GM19351 (cell line): Measurements from ENCODE around the gene DLX4.

Experiments
- ATAC-seq: cut with Tn5 transposase; IDR thresholded peaks from one replicate; pipeline ENCODE4 v1.9.1; 2021; ENCODE audit warnings: mild to moderate bottlenecking, moderate library complexity; ENCODE audit not compliant: unreplicated experiment

Gene DLX4

DNA sequence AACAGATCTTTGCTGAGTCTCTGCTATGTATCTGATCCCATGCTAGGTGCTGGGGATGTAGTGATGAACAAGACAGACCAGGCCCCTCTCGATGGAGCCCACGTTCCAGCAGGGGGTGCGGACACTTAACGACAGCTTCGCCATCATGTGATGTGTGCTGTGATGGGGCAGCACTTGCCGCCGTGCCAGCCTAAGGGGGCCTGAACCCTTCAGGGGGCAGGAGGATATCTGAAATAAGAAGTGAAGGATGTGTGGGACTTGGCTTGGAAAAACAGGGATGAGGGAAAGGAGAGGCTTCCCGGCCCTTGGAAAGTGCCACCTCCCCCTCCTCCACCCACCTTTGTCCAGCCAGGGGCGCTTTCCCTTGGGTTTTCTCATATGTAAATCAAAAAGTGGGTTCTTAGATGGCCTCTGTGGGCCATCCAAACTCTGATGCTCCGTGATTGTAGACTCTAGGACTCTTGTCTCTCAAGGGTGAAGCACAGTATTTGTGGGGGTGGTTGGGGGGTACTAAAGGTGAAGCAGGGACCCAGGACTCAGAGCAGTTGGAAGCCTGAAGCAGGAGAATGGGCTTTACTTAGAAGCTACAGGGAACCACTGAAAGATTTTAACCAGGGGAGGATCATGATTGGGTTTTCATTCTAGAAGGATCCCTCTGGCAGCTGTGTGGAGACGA, 30.0 kb downstream of the DLX4 start:
- no peak for ATAC-seq

DNA sequence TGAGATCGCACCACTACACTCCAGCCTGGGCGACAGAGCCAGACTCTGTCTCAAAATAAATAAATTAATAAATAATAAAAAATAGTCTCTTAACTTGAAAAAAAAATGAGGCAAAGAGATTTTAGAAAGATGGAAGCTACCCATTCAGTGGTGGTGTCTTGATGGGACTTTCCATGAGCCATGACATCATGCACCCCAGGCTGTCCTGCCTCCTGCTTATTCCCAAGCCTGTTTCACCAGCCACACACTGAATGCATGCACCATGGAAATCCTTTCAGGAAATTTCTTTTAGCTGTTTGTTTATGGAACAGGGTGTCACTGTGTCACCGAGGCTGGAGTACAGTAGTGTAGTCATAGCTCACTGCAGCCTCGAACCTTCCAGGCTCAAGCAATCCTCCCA, 34.9 kb downstream of the DLX4 start:
- ATAC-seq, result no peak

DNA sequence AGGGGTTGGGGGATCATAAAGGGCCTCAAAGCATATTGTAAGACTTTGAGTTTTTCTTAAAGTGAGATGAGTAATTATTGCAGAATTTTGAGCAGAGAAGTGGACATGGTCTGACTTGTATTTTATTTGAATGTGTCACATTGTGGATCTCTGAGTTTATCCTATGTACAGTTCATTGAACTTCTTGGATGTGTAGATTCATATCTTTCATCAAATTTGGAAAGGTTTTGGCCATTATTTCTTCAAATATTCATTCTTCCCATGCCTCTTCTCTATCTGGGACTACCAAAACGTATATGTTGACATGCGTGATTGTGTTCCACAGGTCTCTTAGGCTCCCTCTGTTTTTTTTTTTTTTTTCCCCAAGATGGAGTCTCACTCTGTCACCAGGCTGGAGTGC, 40.3 kb downstream of the DLX4 start:
- no peak for ATAC-seq

DNA sequence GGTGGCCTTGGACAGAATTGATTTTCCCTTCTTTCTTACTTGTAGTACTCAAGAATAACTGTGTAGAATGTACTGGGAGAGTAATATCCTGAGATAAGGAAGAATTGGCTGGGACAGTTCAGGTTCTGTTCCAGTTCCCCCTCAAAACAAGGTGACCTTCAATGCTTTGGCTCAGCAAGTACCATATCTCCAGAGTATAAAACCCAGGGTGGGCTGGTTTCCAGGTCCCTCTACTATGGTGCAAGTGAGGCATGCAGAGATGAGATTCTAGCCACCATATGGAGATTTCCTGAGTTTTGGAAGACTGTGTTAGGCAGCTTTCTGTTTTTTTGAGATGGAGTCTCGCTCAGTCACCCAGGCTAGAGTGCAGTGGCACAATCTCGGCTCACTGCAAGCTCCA, 44.1 kb downstream of the DLX4 start:
- ATAC-seq, result no peak

DNA sequence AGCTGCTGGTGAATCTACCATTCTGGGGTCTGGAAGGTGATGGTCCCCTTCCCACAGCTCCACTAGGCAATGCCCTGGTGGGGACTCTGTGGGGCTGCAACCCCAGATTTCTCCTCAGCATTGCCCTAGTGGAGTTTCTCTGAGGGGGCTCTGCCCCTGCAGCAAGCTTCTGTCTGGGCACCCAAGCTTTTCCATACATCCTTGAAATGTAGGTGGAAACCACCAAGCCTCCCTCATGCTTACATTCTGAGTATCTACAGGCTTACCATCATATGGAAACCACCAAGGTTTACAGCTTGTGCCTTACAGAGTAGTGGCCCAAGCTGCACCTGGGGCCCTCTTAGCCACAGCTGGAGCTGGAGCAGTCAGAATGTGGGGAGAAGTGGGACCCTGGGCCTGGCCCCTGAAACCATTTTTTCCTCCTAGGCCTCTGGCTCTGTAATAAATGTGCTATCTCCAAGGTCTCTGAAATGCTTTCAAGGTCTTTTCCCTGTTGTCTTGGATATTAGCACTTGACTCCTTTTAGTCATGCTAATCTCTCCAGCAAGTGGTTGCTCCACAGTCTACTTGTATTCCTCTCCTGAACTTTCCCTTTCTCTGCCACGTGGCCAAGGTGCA, 45.6 kb downstream of the DLX4 start:
- no peak for ATAC-seq

DNA sequence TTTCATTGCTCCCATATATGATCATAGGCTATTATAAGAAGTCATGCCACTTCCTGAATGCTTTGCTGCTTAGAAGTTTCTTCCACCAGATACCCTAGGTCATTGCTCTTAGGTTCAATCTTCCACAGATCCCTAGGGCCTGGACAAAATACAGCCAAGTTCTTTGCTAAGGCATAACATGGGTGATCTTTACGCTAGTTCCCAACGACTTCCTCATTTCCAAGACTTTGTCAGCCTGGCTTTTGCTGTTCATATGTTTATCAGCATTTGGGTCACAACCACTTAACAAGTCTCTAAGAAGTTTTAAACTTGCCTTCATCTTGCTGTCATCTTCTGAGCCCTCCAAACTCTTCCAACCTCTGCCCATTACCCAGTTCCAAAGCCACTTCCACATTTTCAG, 46.2 kb downstream of the DLX4 start:
- ATAC-seq, result no peak

DNA sequence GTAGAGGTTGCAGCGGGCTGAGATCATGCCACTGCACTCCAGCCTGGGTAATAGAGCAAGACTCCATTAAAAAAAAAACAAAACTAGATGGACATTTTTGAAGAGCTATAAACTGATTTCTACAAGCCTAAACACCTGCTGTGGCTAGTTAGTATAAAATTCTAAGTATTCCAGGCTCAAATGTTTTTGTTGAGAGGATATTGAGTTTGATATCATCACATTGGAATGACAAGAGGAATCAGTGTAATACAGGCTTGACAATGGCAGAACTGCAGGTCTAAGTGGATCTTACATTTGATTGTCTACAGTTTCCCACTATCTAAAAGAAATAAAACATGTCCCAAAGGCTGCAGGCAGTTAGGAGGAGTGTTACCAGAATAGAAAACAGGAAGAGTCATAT, 49.9 kb downstream of the DLX4 start:
- no peak for ATAC-seq

DNA sequence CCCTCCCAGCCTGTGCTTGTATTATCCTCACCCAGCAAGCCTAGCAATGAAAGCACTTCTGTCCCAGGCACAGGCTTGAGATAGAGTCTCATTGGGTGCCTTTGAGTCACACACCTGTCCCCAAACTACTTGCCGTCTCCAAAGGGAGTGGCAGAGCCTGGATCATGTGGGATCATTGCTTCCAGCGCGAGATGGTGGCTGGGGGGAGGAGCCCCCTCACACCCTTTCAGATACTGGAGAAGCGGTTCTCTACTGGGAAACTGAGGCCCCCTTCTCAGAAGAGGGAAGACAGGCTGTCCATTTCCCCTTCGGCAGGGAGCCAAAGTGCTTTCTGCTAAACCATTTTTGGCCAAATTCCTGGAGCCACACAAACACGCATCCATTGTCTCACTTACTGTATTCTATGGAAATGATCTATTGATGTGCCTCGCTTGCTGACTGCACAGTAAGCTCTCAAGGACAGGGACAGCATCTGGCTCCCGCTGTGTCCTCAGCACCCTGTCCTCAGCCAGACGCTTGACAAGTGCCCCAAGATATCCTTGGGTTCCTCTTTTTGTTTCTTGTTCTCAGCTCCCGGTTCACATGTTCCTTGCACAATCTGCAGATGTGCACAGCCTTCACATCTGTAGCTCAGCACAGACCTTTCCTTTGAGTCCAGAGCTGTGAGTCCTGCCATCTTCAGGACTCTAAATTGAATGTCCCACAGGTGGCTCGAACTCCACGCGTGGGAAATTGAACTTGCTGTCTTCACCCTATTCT, 52.0 kb downstream of the DLX4 start:
- no peak for ATAC-seq

DNA sequence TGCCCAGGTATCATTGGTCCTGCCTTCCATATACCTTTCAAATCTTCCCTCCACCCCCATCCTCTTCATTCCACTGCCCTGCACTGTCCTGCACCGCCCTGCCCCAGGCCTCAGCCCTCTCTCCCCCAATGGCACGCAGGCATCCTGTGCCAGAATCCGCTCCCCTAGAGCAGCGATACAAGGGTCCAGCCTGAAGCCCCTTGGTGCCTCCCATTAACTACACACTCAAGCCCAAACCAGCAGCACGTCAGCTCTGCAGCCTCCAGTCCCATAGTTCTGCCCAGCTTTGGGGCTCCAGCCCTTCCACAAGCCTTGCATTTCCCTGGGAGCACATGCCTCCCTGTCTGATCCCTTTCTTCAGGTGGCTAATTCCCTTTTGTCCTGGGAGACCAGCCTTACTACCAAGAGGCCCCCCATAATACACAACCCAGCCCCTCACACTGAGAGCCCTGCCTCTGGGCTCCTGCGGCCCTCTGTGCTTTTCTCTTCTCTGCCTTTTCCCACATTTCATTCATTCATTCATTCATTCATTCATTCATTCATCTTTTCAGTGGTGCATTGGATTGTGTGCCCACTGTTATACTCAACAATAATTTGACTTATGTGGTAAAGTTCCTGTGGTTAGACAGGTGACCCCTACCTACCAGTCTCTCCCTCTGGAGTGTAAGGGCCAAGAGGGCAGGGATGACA, 52.8 kb downstream of the DLX4 start:
- no peak for ATAC-seq

DNA sequence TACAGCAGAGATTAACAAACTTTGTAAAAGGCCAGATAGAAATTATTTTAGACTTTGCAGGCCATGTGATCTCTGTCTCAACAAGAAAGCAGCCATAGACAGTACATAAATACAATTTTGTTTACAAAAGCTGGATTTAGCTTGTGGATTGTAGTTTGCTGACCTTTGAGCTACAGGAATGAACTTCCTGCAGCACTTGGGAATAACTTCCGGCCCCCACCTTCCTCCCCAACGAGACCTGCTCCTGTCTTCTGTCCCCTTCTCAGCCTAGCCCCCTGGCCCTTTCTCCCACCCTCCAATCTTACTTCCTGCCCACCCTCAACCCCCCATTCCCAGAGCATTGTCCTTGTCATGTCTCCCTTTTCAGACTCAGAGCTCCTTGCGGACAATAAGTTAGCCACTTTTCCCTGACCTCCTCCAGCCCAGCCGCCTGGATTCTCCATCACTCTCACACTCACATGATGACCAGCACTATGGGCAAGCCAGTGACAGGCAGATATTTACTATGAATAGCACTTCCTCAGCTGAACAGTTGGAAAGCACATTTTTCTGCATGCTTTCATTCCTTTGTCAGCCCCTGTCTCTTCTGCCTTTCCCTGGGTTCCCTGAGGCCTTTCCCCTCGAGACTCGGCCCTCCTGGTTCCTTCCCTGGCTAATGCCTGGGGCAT, 53.6 kb downstream of the DLX4 start:
- ATAC-seq, result no peak

DNA sequence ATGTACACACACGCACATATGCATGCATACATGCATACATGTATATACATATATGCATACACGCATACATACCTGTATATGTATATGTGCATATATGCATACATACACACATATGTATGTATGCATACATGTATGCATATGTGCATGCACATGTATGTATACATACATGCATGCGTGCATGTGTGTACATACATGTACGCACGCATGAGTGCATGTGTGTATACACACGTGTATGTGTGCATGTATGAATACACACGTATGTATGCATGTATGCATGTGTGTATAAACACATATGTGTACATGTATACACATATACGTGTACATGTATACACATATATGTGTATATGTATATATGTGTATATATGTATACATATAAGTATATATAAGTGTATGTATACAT, 54.5 kb downstream of the DLX4 start:
- no peak for ATAC-seq
